SH-SY5Y (cell line): ENCODE results near the gene PKP2.

Experiments used
- GATA2 ChIP-seq: IDR thresholded peaks from 2 replicates; pipeline ENCODE4 v1.6.1; 2011; ENCODE audit warnings: mild to moderate bottlenecking, low read depth, low read length
- GATA3 ChIP-seq: IDR thresholded peaks from 2 replicates; pipeline ENCODE4 v1.6.1; 2011; ENCODE audit warnings: low read depth, mild to moderate bottlenecking, low read length, moderate library complexity

GRCh38 chr12:32944195-32944594 lies 47.6 kb upstream of the PKP2 start:
- TF ChIP-seq GATA2 (no peak), GATA3 (no peak)
